ENCODE data around the gene RNF103.
"Not testable (repeated sequence)": the region's sequence is repeated elsewhere in the genome, so short reads cannot be mapped to it uniquely, and the experiment has no call there.

The RNF103 gene, protein sequence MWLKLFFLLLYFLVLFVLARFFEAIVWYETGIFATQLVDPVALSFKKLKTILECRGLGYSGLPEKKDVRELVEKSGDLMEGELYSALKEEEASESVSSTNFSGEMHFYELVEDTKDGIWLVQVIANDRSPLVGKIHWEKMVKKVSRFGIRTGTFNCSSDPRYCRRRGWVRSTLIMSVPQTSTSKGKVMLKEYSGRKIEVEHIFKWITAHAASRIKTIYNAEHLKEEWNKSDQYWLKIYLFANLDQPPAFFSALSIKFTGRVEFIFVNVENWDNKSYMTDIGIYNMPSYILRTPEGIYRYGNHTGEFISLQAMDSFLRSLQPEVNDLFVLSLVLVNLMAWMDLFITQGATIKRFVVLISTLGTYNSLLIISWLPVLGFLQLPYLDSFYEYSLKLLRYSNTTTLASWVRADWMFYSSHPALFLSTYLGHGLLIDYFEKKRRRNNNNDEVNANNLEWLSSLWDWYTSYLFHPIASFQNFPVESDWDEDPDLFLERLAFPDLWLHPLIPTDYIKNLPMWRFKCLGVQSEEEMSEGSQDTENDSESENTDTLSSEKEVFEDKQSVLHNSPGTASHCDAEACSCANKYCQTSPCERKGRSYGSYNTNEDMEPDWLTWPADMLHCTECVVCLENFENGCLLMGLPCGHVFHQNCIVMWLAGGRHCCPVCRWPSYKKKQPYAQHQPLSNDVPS

DNA sequence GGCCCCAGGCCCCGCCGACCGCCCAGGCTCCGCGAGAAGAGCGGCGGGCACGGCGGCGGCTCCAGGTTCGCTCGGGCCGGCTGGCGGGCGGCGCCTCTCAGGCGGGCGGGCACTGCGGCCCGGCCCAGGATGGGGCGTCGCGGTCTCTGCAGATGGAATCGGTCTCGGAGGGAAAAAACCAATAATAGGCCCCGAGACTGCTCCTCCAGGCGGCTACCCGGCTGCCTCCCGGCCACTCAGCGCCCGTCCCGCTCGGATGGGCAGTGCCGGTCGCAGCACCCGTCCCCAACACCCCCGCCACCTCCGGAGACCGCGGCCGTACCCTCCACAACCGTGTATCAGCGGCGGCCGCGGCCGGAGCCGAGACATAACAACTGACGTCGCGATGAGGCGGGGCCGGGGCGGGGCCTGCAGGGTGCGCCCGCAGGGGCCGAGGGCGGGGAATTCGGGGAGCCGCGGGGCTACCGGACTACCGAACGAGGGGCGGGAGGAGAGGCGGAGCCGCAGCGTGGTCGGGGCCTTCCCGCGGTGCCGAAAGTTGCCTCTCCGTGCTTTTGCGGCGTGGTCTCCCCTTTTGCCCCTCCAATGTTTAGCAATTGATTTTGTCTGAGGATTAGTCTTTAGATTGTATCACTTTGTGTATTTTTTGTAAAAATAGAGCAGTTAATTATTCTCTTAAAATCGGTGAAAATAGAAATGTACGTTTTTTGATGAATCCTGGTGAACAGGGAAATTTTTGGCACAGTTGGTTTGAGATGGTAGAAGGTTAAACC lies at the start of gene RNF103:
Gene RNF103, minus strand, starts transcription at position 372 of the 773 bp plus-strand sequence. CDS start 979 bp downstream, outside the sequence.
- peak; percentile 91 for DNase-seq

DNA sequence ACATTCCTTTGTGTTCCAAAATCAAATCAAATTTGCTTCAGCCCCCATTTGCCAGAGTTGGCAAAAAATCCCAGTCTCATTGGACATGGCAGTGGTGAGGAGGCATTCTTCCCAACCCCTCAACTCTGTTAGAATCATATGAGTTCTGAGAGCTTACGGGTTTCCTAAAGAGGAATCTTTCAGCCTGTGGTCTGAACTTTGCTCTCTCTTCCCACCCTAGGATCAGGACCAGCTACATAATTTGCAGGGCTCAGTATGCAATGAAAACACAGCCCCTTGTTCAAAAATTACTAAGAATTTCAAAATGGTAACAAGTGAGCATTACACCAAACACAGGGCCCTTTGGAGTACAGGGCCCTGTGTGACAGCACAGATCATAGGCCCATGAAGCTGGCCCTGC lies 49.3 kb upstream of the RNF103 start:
- DNase-seq = no peak

DNA sequence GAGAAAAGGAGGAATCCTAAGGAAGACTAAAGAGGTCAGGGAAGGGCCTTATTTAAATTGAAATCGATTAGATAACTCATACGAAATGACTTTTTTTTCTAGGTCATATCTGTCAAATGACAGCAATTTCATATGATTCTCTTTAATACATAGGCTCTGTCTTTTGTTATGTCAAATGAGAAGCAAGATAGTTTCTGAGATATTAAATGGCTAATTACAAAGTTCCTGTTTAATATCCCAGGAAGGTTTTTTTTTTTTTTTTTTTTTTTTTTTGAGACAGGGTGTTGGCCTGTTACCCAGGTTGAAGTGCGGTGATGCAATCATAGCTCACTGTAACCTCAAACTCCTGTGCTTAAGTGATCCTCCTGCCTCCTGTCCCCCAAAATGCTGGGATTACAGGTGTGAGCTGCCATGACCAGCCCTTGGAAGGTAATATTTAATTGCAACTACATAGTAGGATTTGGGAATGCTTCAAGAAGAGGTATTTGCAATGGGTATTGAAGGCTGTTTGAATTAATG lies 48.4 kb upstream of the RNF103 start:
- DNase-seq = no peak

DNA sequence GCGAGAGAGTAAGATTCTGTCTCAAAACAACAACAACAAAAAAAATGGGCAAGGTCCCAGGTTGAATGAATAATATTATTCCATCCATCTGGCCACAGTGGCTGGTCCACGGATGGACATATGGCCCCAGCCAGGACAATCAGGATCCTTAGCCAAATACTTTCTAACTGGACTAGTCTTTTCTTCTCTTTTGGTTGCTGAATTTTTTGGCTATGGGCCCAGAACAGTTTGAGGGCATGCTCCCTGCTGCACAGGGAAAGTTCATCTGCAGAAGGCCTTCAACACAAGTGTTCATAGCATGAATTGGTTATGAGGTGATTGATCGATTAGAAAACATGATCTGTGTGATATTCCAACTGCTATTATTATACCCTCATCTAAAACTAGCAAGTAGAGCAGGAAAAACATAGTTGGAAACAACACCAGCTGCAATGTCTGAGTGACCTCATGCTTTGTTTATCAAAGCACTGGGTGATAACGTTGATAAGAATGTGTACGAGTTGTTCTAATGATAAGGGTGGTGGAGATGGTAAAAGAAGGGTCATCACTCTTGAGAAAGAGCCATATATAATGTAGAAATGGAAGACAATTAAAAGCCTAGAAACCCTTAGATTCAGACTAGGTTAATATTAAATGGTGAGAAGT lies 47.8 kb upstream of the RNF103 start:
- DNase-seq = no peak

DNA sequence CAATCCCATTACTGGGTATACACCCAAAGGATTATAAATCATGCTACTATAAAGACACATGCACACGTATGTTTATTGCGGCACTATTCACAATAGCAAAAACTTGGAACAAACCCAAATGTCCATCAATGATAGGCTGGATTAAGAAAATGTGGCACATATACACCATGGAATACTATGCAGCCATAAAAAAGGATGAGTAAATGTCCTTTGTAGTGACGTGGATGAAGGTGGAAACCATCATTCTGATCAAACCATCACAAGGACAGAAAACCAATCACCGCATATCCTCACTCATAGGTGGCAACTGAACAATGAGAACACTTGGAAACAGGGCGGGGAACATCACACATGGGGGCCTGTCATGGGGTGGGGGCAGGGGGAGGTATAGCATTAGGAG lies 45.7 kb upstream of the RNF103 start:
- not testable (repeated sequence) for DNase-seq

DNA sequence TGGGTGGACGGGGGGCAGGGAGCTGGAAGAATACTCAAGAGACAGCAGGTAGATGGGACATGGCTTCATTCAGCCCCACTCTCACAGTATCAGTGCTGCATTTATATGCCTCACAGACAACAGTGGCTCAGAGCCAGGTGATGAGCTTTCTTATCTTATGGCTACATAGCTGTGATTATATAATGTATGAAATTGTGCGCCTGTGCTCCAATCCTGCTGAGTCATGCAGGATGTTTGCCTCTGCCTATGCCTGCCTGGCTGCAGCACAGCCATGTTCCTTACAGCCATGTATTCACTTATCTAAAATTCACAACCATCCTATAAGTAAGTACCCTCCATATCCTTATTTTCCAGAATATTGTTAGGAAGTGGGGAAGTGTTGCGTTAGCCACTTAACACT lies 37.7 kb upstream of the RNF103 start:
- no peak for DNase-seq

DNA sequence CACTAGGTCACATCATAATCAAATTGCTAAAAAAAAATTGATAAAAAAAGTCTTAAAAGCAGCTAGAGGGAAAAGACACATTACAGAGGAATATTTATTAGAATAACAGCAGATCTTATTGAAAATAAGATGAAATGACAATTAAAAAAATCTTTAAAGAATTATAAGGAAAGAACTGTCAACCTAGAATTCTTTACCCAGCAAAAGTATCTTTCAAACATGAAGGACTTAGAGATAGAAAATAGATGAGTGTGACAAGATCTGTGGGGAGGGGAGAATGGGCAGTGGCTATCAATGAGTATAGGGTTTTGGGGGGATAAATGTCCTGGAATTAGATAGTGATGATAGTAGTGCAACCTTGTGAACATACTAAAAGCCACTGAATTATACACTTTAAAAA lies 26.5 kb upstream of the RNF103 start:
- DNase-seq = no peak

DNA sequence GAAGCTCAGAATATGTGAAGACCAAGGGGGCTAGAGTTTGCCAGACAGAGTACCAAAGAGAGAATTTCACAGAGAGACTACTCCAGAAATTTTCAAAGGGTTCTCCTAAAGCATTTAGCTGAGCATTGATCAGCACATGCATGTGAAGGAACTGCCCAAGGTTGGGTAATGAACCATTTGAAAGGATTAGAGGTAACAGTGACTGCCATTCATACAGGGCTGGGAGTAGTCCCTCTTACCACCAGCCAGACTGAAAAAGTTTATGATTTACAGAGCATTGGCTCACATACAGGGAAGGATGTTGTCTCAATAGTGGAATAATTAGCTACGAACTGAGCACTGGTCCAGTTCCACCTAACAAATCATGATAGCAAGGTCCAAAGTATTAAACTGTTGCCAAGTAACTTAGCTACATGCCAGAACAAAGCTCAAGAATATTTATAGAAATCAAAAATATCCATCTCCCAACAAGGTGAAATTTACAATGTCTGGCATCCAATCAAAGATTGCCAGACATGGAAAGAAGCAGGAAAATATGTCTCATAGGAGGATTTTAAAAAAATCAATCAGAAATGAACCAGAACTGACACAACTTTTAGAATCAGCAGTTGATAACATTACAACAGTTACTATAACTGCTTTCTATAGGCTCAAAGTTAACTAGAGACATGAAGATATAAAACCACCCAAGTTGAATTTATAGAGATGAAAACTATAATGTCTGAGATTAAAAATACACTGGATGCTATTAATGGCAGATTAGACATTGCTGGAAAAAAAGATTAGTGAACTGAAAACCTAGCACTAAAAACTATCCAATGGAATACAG lies 25.7 kb upstream of the RNF103 start:
- DNase-seq = no peak

DNA sequence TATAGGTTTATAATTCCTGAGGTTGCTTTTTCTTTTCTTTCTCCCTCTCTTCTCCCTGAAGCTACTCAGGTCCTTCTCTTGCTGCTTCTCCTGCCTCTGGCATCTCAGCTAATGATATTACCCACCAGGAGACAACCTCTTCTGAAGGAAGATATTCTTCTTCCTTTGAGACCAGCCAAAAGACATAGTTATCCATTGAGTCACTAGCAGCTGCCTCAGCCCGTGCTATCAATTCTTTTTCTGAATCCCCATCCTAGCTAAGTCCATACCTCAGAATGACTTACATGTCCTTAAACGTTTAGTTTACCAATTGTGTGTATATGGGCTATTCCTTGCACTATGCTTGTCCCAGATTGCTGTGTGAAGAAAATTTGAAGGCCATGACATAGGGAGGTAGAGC lies 25.0 kb upstream of the RNF103 start:
- no peak for DNase-seq

DNA sequence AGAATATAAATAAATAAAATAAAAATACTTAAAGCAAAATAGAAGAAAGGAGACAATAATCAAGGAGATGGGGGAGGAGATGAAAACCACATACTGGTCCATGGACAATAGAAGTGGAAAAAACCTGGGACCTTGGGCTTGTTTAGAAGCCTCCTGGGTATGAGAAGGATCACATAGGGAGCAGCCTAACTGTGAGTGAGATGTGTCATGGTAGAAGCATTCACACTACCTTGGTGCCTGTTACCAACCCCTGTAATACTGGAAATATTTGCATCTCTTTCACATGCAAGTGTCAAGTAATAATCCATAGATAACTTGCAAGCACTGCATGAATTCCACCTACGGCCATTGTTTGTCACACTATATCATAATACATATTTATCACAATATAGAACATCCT lies 23.2 kb upstream of the RNF103 start:
- DNase-seq = no peak

DNA sequence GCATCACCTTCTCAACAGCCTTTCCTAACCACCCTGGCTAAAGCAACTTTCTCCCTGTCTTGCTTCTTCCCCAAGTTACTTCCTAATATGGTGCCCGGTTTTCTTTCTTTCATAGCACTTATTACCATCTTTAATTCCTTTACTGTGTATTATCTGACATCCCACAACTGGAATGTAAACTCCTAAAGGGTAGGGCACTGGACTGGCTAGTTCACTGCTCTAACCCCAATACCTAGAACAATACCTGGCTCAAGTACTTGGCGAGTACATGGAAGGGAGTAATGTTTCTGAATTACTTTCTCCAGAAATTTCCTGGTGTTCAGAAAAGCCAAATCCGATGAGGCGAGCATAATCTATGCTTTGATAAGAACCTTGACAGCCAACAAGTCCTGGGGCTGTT lies 22.7 kb upstream of the RNF103 start:
- DNase-seq = no peak

DNA sequence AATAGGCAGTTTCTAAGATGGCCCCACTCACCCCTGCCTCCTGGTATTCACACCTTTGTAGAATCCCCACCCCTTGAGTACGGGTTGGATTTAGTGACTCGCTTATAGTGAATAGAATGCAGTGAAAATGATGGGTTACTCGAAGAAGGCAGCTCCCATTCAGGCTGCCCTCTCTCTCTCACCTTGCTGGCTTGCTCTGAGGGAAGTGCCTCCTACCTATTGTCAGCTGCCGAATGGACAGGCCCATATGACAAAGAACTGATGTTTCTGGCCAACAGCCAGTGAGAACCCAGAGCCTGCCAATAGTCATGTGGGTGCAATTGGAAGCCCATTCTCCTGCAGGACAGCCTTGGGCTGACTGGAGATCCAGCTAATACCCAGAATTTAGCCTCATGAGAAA lies 22.1 kb upstream of the RNF103 start:
- no peak for DNase-seq

DNA sequence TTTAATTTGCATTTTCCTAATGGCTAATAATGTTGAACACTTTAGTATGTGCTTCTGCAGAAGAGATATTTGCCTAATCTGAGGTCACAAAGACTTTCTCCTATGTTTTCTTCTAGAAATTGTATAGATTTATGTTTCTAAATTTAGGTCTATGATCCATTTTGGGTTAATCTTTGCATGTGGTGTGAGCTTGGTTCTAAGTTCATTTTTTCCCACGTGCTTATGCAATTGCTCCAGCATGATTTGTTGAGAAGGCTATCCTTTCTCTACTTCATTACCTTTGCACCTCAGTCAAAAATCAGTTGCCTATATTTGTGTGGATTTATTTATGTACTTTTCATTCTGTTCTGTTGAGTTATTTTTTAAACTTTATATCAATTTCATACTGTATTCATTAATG lies 15.0 kb upstream of the RNF103 start:
- DNase-seq = no peak

DNA sequence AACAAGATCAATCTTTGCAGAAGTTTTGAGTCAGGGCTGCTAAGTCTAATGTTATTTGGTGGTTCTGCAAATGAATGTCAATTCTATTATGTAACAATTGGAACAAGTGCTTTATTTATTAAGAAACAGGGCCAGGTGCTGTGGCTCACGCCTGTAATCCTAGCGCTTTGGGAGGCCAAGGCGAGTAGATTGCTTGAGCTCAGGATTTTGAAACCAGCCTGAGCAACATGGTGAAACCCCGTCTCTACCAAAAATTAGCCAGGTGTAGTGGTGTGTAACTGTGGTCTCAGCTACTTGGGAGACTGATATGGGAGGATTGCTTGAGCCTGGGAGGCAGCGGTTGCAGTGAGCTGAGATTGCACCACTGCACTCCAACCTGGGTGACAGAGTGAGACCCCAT lies 13.2 kb upstream of the RNF103 start:
- no peak for DNase-seq

DNA sequence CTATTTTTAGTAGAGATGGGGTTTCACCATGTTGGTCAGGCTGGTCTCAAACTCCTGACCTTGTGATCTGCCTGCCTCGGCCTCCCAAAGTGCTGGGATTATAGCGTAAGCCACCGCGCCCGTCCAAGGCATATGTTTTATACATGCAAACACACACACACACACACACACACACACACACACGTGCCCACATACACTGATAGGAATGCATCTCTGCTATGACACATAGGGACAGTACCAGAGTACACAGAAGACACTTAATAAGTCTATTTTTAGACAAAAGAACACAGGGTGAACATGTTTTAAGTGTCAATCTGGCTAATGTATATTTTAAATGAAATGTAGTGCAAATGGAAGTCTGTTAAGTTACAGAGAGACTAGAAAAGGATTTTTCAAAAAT lies 10.7 kb upstream of the RNF103 start:
- DNase-seq = no peak

DNA sequence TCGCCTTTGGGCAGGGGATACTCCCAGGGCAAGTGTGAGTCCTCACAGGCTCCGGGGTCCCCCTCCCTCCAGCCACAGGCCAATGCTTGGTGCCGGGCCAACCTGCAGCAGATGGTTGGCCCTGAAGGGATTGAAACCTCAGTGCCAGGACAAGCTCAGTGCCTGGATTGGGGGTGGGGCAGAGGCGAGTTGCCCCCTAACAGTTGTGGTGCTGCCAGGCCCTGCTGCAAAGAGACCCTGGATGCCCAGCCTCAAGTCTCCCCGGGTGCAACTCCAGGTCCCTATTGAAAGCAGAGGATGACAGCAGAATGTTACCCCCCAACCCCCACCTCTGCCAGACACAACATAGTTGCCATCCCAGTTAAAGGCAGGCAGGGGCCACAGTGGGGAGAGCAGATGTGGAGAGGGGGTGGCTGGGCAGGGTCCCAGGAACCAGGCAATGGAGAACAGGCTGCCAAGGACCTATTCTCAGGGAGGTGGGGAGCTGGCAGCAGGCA lies 9.5 kb upstream of the RNF103 start:
- no peak for DNase-seq

DNA sequence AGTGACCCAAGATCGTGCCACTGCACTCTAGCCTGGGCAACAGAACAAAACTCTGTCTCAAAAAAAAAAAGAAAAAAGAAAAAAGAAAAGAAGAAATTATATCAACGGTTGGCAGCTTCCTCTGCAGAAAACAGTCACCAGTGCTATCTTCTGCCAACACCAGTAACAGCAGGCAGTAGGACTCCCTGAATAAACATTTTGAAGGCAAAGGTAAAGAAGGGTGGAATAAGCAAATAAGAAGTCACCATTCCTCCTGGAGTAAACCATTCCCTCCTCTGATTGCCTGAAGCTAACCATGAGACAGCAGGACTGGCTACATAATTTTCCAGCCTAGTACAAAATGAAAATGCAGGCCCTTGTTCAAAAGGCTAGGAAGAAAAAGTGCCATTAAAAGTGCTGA lies 9.0 kb upstream of the RNF103 start:
- DNase-seq = no peak

DNA sequence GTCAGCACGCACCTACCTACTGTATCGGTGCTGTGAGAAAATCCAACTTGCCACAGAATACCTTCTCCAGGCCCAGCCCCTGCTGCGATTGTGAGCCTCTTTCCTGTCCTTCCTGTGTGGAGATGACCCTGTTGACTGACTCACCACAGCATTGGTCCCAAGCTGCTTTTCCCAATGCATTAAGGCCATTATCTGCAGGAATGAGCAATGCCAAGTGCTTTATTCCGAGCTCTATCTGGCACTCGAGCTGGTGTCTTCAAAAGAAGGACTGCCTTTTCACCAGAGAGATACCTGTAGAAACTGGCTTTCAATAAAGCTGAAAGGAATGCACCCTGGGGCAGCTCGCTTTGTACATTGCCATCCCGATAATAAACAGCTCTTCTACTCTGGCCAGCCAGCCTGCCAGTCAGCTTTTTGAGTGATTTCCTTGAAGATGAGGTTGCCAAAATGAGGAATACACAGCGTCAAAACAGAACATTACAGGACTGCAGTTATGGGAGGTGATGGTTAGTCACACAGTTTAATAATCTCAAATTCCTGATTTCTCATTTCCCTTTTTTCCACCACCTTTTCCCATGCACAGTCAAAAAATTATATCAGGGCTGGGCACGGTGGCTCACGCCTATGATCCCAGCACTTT lies 8.3 kb upstream of the RNF103 start:
- DNase-seq = no peak

DNA sequence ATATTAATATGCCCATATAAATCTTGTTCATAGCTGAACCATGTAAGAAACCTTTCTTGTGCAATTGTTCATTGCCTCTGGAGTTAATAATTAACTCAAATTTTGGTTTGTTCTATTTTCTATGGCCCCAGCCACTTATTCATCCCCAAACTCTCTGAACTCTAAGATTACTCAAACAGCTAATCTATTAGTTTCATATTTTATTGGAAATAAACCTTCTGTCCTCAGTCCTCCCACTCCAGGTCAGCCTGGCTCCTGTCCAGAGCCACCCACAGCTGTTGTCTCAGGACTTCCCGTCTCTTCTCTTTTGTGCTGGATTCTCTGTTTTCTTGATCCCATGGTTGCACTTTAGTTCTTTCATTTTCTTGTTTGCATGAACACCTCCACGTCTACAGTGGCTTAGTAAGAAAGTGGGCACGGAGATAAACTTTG lies 4.4 kb upstream of the RNF103 start:
- DNase-seq = no peak

DNA sequence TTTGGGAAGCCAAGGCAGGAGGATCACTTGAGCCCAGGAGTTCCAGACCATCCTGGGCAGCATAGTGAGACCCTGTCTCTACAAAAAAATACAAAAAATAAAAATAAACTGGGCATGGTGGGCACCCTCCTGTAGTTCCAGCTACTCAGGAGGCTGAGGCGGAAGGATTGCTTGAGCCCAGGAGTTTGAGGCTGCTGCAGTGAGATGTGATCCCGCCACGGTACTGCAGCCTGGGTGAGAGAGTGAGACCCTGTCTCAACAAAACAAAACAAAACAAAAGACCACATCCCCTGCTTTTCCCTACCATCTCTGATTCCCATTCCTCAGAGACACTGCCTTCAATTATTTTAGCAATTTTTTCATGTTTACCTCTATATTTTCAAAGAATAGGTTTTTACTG lies 3.9 kb upstream of the RNF103 start:
- DNase-seq = no peak

DNA sequence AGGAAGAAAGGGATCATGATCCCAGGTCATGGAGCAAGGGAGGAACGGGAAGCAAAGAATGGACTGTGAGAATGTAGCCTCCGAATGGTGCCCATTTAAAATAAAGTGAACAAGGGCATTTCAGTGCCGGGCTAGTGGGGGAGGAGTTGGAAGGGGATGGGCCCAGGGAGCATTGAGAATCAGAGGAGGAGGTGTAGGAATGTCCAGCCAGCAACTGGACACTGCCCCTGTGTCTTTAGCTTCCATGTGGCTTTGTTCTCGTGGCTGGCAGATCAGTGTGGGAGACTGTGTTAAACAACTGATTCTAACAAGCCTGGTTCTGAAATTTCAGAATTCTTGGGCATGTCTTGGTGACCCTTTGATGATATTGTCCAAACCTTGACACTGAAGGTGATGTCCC lies 1.4 kb upstream of the RNF103 start:
- no peak for DNase-seq

DNA sequence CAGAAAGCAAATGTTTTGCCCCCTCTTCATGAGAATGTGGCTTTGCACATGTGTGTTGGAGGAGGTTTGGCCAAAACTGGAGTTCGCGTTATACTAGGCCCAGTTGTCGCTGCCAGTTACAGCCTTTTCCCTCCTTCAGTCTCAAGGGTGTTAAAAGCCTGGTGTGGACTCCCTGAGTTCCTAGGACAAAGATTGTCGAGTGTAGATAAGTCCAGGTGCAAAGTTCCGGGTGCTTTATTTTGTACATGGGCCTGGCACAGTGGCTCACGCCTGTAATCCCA lies 542 bp upstream of the RNF103 start:
- DNase-seq = no peak
